Smooth muscle cell of trachea (primary cell): Measurements from ENCODE around the gene TSN. TPM values are rescaled to one million over a fixed set of nuclear protein-coding genes. Genes with fewer than 3 reads are reported as not detected.

Experiments used
- total RNA-seq: library from RNA; depleted of rRNA; stranded (reverse); fragments of >200 nt; gene quantifications from 2 replicates; pipeline ENCODE4 v1.2.1, GENCODE V29; 2014

TSN gene
- 42.7 and 60.9 TPM in 2 replicates for total RNA-seq

DNA sequence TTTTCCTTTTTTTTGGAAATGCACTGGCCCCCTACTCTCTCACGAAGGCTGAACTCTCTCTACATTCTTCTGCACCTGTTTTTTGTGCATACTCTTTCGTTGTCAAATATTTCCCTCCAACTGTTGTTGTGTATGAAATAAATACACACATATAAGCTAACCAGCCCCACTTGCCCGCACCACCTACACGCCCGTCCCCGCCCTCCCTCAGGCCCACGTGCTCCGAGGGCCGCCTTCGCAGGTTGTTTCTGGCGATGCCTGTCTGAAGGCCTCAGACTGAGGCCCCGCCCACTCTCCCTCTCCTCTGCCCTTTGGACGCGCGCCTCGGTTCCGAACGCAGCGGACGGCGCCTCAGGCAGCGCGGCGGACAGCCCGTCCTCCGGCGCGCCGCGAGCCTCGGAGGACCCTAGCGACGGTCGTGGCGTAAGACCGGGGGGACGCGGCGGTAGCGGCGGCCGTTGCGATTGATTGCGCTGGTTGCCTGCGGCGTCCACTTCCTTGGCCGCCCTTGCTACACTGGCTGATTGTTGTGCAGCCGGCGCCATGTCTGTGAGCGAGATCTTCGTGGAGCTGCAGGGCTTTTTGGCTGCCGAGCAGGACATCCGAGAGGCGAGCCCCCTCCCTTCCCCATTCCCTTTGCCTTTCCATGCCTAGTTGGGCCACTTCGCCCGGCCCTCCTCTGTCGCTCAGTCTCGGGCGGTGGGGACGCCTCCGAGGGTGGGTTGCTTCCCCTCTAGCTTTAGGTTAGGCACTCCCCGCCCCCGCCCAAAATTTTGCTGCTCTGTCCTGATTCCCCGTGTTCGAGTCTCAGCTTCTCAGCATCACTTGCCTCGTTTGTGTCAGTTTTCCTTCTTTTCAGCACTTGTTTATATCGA is at the start of gene TSN:
TSS of gene TSN (plus strand) at position 415 of the 875 bp plus-strand sequence. CDS start at position 544, 129 bp downstream.

GRCh38 chr2:121736462-121737336 is 18.8 kb upstream of the TSN start, which contains the start of gene NIFK:
TSS of gene NIFK (minus strand) at chr2:121736875. CDS start at chr2:121736850, 25 bp downstream.

Other genes starting within 250 kb of the TSN start
- gene RNU4ATAC, start 224.8 kb upstream of the TSN start, total RNA-seq: under 0.01 TPM in 1 of 2 replicates, not detected in the other
- gene CLASP1, start 106.2 kb upstream of the TSN start, total RNA-seq: 40.2 and 61.4 TPM in 2 replicates
- gene NIFK, start 18.8 kb upstream of the TSN start, total RNA-seq: 32.7 and 33.5 TPM in 2 replicates